HG02610 (cell line): ENCODE results near the gene DDX51.

Experiments
- ATAC-seq: cut with Tn5 transposase; IDR thresholded peaks from one replicate; pipeline ENCODE4 v1.9.1; 2021; ENCODE audit warnings: mild to moderate bottlenecking, moderate library complexity; ENCODE audit not compliant: unreplicated experiment

The DDX51 gene

DNA sequence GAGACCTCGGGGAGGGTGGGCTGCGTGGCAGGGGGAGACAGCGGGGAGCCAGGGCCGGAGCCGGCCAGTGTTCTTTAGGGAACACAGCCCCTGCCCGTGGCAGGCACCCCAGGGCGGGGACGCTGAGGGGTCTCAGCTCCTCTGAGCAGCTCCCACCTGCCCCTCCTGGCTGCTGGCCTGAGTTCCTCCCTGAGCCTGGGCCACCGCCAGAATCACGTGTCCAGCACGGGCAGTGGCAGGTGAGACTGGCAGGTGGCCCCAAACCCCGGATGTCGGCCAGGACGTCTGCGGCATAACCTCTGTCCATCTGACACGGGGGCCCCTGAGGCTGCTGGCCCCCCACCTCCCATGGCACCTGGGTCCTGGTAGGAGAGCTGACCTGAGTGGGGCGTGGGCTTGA, 25.3 kb upstream of the DDX51 start:
- ATAC-seq: no peak

DNA sequence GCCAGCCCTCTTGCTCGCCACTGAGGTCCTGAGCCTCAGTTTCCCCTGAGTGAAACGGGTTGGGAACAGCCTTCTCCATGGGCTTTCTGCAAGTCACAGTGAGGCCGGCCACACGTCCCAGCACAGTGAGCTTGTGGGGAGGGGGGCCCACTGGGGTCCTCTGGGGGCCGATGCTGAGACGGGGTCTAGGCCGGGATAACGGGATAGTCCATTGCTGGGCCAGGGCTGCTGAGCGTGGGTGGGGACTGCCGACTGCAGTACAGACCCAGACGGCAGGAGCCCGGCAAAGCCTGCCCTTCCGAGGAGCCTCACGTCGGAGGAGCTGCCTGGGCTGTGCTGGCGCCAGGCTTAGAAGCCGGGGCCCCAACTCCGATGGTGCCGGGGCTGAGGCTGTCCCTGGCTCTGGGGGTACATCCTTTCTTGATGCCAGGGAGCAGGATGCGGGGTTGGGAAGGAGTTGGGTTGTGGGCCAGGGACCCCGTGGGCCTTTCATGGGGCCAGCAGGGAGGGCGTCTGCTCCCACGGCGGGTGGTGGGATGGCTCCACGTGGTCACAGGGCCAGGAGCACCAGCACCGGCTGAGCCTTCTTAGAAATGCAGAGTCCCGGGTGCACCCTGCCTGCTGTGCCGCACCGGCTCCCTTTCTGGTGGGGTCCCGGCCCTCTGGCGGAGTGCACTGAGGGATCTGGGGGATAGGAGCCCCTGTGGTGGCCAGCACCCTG, 24.4 kb upstream of the DDX51 start:
- ATAC-seq: no peak

DNA sequence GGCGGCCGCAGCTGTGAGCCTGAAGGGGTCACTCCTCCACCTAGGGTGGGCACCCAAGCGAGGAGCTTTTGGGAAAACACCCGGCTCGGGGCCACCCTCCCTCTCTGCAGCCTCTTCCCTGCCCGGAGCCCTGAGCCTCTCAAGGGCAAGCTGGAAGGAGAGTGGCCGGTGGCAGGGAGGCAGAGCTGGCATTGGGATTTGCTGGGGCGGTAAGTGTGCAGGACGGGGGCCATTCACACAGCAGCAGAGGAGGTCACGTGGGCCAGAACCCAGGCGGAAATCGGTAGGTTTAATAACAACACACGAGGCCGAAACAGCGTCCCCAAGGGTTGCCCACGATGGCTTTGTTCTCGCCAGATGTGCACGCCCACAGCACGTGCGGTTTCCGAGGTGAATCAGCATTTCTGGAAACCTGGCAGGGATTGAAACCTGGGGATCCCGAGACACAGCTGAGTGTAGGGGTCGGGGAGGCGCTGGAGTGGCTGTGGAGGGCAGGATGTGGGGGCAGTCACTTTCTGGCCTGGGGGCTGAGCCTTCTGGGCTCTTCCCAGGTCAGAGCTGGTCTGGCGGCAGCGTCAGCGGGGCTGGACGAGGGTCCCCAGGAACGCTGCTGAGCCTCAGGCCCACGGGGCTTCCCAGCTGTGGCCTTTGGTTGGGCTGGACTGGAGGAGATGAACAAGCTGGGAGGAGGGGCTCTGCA, 23.6 kb upstream of the DDX51 start:
- ATAC-seq: no peak

DNA sequence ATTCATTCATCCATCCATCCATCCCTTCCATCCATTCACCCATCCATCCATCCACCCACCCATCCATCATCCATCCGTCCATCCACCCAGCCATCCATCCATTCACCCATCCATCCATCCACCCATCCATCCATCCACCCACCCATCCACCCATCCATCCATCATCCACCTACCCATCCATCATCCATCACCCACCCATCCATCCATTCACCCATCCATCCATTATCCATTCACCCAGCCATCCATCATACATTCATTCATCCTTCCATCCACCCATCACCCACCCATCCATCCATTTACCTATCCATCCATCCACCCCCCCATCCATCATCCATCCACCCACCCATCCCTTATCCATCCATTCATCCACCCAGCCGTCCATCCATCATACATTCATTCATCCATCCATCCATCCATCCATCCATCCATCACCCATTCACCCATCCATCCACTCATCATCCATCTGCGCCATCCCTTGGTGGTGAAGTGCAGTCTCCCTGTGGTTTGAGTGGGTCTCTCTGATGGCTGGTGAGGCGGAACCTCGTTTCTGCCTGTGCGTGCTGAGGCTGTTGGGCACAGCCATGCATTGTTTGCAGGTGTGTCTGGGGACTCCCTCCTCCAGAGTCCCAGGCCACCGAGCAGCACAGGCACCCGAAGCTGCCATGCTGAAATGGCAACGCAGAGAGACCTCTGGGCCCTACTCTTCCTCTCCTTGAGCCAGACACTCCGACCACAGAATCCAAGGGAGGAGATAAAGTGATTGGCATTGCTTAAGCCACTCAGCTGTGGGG, 22.9 kb upstream of the DDX51 start:
- no peak for ATAC-seq

DNA sequence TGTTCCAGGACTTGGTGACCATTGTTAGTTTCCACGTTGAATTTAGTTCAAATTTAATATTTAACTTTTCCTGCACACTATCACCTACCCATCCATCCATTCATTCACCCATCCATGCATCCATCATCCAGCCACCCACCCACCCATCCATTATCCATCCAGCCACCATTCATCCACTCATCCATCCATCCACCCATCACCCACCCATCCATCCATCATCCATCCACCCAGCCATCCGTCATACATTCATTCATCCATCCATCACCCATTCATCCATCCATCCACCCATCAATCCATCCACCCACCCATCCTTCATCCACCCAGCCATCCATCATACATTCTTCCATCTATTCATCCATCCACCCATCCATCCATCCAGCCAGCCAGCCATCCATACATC, 22.0 kb upstream of the DDX51 start:
- no peak for ATAC-seq

DNA sequence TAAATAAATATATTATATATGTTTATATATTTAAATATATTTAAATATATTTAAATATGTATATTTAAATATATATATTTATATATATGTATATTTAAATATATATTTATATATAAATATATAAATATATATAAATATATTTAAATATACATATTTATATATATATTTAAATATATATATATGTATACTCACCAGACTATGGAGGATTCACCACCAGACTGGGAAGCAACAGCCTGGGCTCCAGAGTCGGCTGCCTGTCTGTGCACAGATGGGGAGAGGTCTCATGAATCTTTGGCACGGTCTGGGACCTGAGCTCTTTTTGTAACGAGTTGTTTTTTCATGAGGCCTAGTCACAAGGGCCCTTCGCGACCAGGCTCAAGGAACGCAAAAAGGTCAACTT, 21.5 kb upstream of the DDX51 start:
- ATAC-seq: no peak

DNA sequence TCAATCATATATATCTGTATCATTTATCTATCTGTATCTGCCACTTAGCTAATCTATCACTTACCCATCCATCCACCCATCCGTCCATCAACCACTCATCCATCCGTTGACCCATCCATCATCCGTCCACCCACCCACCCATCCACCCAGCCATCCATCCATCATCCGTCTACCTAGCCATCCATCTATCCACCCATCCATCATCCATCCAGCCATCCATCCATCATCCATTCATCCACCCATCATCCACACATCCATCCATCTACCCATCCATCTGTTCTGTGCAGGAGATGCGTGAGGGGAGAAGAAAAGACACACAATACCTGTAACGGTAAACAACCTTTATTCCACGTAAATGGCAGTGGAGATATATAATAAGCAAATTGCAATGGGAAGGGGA, 20.3 kb upstream of the DDX51 start:
- ATAC-seq: no peak

DNA sequence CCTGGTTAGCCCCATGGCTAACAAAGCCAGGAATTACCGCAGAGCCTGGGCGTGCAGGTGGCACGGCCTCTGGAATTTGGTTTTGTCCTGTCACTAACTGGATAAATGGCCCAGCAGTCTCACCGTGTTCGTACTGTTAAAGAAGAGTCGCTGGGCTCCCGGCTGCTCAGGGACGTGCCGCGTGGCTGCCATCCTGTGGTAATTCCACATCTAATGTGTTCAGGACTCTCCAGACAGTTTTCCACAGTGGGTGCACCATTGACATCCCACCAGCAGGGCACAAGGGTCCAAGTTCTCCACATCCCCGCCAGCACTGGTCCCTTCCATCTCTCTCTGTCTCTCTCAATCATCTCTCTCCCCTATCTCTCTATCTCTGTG, 19.8 kb upstream of the DDX51 start:
- ATAC-seq: no peak

DNA sequence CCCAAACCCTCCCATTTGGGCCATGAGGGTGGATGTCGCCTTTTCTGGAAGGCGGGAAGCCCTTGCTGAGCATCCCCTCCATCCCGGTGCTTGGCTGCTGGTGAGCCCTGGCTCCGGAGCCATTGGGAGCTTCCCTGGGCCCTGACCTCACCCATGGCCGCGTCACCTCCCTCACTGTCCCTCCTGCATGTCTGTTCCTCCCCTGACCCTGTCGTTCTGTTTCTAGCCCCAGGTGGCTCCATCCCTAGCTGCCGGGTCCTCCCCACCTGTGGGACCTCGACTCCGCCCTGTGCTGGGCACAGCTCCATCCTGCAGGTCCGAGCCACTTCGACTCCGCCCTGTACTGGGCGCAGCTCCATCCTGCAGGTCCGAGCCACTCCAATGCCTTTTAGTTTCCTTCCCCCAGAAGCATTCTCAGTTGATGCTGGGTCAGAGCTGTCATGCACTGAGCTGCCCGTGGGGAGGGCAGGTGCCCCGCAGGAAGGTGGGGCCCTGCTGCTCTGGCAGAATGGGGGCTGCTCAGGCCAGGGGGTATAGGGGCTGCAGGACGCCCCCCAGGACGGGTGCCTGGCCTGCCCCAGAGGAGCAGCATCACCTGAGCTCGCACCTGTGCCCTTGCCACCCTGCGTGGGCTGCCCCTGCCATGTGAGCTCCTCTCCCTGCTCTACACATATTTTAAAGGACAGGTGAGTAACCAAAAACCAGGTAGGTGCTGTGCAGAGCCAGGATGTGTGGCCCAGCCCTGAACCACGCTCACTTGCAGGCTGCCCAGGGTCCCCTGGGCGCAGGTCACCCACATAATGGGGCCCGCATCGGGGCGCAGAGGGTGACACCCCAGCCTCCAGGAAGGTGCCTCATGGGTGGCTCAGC, 19.2 kb upstream of the DDX51 start:
- no peak for ATAC-seq

DNA sequence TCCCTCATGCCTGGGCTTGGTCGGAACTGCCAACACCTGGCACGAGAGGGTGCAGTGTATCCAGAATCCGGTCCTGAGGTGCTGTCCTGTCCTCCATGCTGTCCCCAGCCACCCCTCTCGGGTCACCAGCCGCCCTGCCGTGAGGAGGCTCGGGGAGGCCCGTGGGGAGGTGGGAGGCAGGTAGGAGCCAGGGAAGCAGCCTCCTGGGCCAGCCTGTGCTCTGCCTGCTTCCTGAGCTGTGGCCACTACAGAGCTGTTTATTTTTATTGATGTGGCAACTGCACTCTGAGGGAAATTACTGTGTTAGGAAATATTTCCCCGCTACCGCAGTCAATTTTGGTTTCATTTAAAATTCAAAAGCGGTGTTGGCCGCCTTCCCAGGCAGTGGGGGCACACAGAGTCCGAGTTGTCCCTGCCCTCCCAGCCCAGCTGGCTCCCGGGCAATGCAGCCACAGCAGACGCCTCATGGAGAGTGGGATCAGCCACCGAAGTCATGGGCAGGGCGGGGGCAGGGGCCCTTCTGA, 18.5 kb upstream of the DDX51 start:
- ATAC-seq: no peak

DNA sequence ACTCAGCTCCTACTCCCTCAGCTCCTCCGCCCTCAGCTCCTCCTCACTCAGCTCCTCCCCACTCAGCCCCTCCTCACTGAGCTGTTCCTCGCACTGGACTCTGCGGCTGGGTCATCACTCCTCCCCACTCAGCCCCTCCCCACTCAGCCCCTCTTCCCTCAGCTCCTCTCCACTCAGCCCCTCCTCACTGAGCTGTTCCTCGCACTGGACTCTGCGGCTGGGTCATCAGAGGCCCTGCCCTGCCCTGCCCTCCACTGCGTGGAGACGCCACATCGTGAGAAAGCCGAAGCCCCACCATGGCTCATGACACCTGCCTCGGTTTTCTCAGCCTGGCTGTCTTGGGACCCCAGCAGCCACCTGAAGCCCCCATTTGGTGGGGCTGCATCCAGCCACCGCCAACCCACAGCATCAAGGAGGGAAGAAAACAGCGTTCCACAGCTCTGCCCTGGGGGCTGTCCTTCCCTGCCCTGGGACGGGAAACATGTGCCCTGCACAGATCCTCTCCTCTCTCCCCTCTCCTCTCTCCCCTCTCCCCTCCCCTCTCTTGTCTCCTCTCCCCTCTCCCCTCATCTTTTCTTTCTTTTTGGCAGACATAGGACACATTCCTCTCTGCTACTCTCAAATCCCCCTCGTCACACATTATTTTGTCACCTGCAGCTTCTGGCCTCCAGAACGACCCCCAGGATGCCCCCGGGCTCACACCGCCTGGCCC, 17.8 kb upstream of the DDX51 start:
- ATAC-seq: no peak

DNA sequence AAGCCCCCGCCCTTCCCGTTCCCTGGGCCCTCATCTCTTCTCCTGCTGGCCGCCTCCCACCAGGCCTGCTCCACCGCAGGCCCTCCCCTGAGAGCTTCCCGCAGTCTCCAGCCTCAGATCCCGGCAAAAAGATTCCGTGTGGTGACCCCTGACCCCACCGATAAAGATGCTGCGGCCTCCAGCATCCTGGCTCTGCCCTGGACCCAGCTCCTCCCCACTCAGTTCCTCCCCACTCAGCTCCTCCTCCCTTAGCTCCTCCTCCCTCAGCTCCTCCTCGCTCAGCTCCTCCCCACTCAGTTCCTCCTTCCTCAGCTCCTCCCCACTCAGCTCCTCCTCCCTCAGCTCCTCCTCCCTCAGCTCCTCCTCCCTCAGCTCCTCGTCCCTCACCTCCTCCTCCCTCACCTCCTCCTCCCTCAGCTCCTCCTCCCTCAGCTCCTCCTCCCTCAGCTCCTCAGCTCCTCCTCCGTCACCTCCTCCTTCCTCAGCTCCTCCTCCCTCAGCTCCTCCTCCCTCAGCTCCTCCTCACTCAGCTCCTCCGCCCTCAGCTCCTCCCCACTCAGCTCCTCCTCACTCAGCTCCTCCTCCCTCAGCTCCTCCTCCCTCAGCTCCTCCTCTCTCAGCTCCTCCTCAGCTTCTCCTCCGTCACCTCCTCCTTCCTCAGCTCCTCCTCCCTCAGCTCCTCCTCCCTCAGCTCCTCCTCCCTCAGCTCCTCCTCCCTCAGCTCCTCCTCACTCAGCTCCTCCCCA, 17.1 kb upstream of the DDX51 start:
- ATAC-seq: no peak

DNA sequence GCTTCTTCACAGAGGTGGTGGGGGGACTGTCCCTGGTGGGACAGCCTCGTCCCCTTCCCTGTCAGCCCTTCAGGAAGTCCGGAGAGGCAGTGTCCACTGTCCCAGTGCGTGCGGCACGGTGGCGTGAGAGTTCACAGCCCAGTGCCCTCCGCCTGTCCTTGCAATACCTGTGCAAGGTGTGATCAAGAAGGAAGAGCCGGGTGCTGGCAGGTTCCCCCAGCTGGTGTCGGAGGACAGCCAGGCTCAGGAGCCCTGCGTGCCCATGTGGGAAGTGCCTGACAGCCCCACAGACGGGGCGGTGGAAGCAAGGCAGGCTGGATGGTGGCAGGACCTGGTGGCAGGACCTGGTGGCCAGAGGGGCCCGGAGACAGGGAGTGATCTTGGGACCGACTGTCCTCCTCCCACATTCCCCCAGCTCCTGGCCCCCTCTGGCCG, 16.5 kb upstream of the DDX51 start:
- ATAC-seq: no peak

DNA sequence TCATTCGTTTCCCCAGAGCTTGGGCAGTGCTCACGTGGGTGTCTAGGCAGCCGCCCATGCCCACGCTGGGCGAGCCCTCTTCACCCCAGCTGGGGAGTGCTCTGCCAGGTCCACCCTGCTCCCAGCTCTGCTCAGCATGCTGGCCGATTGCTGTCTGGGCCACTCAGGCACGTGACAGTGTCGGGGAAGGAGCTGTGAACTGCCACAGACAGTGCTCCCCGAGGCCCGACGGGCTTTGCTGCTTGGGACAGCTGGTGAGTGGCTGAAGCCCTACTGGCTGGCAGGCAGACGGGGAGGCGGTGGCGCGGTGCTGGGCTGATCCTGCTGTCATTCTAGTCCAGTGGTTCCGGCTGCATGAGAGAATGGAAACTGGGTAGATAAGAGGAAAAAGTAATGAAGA, 15.9 kb upstream of the DDX51 start:
- ATAC-seq: no peak

DNA sequence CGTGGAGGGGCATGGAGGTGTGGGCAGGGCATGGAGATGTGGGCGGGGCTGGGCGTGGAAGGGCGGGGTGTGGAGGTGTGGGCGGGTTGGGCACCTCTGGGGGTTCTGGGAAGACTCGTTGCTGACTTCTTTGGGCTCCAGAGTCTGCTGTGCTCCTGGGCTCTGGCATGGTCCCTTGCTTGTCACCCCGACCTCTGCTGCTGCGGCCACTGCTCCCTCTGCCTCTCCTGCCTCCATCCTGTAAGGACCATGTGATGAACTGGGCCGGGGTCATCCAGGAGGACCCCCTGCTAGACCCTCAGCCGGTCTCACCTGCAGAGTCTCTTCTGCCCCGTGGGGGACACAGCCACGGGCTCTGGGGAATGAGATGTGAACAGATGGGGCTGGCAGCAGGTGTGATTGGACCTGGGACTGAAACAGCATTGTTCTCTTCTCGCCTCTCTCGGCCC, 15.5 kb upstream of the DDX51 start:
- ATAC-seq: no peak

DNA sequence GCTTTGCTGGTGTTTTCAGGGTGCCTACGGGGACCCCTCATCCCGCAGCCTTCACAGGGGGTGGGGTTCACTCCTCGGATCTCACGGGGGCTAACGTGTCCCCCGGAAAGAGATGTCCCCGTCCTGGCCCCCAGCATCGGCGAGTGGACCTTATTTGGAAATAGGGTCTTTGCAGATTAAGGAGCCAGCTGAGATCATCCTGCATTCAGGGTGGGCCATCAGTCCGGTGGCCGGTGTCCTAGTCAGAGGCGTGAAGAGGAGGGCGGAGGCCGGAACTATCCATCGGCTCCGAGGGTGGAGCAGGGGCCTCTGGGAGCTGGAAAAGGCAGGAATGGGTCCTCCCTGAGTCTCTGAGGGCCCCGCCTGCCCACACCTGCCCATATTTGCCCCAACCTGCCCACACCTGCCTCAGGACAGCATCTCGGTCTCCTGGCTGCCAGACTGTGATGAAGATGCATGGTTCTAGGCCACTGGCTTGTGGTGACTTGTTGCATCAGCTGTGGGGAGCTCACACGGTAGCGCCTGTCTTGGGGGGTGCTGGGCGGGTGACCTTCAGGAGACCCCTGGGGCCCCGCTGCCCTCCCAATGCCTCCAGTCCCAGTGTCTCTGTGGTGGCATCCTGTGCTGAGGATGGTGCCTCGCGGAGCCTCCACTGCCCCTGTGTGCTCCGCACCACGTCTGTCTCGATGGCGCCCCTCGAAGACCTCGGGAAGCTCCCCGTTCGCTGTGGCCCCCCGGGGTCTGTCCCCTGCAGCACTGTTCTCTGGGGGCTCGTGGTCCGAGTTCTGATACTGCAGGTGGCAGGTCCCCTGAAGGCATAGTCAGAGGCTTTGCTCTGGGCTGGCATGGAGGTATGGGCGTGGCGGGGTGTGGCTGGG, 14.8 kb upstream of the DDX51 start:
- ATAC-seq: no peak

DNA sequence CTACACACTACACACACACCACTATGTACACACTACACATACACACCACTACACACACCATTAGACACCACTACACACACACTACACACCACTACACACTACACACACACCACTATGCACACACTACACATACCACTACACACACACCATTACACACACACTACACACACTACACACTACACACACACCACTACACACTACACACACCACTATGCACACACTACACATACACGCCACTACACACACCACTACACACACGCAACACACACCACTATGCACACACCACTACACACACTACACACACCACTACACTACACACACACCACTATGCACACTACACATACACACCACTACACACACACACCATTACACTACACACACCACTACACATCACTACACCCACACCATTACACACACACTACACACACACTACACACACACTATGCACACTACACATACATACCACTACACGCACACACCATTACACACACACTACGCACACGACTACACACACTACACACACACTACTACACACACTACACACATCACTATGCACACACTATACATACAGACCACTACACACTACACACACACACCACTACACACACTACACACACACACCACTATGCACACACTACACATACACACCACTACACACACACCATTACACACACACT, 13.8 kb upstream of the DDX51 start:
- no peak for ATAC-seq
